Glutamatergic neuron (in vitro differentiated cells): ENCODE data around the gene GKAP1. TPM values are rescaled to one million over a fixed set of nuclear protein-coding genes. Genes with fewer than 3 reads are reported as not detected.

Experiments
- DNase-seq: peaks from one replicate; pipeline ENCODE4 v3.0.0; 2022
- H3K27ac Mint-ChIP-seq: one replicate; pipeline ENCODE4 v1.8.0; 2020; ENCODE audit warnings: mild to moderate bottlenecking, mixed read lengths, inconsistent platforms; ENCODE audit not compliant: unreplicated experiment
- H3K27me3 Mint-ChIP-seq: one replicate; pipeline ENCODE4 v1.8.0; 2020; ENCODE audit warnings: mild to moderate bottlenecking, moderate library complexity, mixed read lengths, inconsistent platforms; ENCODE audit not compliant: unreplicated experiment
- H3K36me3 Mint-ChIP-seq: one replicate; pipeline ENCODE4 v1.8.0; 2020; ENCODE audit warnings: mild to moderate bottlenecking, mixed read lengths, inconsistent platforms; ENCODE audit not compliant: unreplicated experiment
- H3K4me1 Mint-ChIP-seq: one replicate; pipeline ENCODE4 v1.8.0; 2020; ENCODE audit warnings: mild to moderate bottlenecking, low read depth, mixed read lengths, inconsistent platforms; ENCODE audit not compliant: unreplicated experiment
- H3K4me3 Mint-ChIP-seq: one replicate; pipeline ENCODE4 v1.8.0; 2020; ENCODE audit warnings: mild to moderate bottlenecking, mixed read lengths, inconsistent platforms; ENCODE audit not compliant: unreplicated experiment
- H3K9me3 Mint-ChIP-seq: one replicate; pipeline ENCODE4 v1.8.0; 2020; ENCODE audit warnings: mild to moderate bottlenecking, moderate library complexity, mixed read lengths, inconsistent platforms; ENCODE audit not compliant: unreplicated experiment
- total RNA-seq: library from RNA; stranded (reverse); fragmentation: NEBNext Ultra II Directional; extraction: Animal tissue kit (Norgen Biotek cat#: 25700); gene quantifications from one replicate; pipeline ENCODE4 v1.2.1, GENCODE V29; 2021; ENCODE audit not compliant: unreplicated experiment
- TF ChIP-seq, protein P1 (sequence below): fragments of 200-600 bp; sonication (generic); IDR thresholded peaks from one replicate; pipeline ENCODE4 v1.5.0; 2021; ENCODE audit not compliant: partially characterized antibody, unreplicated experiment

The GKAP1 gene
- total RNA-seq, 1 donor from 2014 or later, result 47.4 TPM

DNA sequence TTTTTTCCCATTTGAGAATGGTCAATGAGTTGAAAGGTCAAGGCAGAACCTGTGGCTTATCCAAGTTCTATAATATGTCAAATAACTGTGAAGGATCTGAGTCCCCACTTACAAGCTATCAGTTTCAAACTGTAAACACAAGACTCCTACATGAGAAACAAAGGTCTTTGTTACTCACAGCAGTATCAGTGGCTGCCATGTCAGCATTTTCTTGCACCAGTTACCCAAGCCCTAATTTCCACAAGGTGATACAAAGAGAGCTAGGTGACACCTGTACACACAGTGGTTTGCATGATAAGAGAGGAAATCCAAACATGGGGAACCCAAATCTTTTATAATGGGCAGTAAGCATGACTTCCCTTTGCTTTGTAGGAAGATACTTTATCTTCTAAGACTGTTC is 101.8 kb downstream of the GKAP1 start:
- no peak for DNase-seq
- Mint-ChIP-seq H3K27me3 (peaks cover 3% of the 10 kb centered on the region), H3K27ac (no peak overlapping the region), H3K36me3 (no peaks in the 10 kb centered on the region), H3K4me1 (no peaks in the 10 kb centered on the region), H3K9me3 (no peaks in the 10 kb centered on the region), H3K4me3 (no peak overlapping the region)
- TF ChIP-seq, protein P1, sequence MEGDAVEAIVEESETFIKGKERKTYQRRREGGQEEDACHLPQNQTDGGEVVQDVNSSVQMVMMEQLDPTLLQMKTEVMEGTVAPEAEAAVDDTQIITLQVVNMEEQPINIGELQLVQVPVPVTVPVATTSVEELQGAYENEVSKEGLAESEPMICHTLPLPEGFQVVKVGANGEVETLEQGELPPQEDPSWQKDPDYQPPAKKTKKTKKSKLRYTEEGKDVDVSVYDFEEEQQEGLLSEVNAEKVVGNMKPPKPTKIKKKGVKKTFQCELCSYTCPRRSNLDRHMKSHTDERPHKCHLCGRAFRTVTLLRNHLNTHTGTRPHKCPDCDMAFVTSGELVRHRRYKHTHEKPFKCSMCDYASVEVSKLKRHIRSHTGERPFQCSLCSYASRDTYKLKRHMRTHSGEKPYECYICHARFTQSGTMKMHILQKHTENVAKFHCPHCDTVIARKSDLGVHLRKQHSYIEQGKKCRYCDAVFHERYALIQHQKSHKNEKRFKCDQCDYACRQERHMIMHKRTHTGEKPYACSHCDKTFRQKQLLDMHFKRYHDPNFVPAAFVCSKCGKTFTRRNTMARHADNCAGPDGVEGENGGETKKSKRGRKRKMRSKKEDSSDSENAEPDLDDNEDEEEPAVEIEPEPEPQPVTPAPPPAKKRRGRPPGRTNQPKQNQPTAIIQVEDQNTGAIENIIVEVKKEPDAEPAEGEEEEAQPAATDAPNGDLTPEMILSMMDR, result no peak

GRCh38 chr9:83715221-83715620 is 102.3 kb downstream of the GKAP1 start:
- no peak overlapping the region for H3K27ac Mint-ChIP-seq
- H3K27me3 Mint-ChIP-seq, result peaks cover 3% of the 10 kb centered on the region
- no peak overlapping the region for H3K4me3 Mint-ChIP-seq
- H3K36me3 Mint-ChIP-seq, result no peaks in the 10 kb centered on the region
- no peak for DNase-seq
- TF ChIP-seq, protein P1, result no peak
- H3K4me1 Mint-ChIP-seq, result no peaks in the 10 kb centered on the region
- H3K9me3 Mint-ChIP-seq, result no peaks in the 10 kb centered on the region

GRCh38 chr9:83714329-83714728 is 103.2 kb downstream of the GKAP1 start:
- no peak overlapping the region for H3K27ac Mint-ChIP-seq
- H3K9me3 Mint-ChIP-seq, result no peaks in the 10 kb centered on the region
- peaks cover 3% of the 10 kb centered on the region for H3K27me3 Mint-ChIP-seq
- DNase-seq, result no peak
- TF ChIP-seq, protein P1, result peak; percentile 54
- H3K4me1 Mint-ChIP-seq, result peaks cover 2% of the 10 kb centered on the region
- no peak overlapping the region for H3K4me3 Mint-ChIP-seq
- no peaks in the 10 kb centered on the region for H3K36me3 Mint-ChIP-seq

GRCh38 chr9:83708515-83709158 is 108.9 kb downstream of the GKAP1 start:
- H3K27me3 Mint-ChIP-seq, result peaks cover 11% of the 10 kb centered on the region
- H3K36me3 Mint-ChIP-seq, result no peaks in the 10 kb centered on the region
- H3K27ac Mint-ChIP-seq, result peak overlapping the region; percentile 100
- peak; percentile 70 for DNase-seq
- H3K4me1 Mint-ChIP-seq, result peaks cover 10% of the 10 kb centered on the region
- peaks cover 16% of the 10 kb centered on the region for H3K9me3 Mint-ChIP-seq
- TF ChIP-seq, protein P1, result no peak
- peak overlapping the region; percentile 95 for H3K4me3 Mint-ChIP-seq

DNA sequence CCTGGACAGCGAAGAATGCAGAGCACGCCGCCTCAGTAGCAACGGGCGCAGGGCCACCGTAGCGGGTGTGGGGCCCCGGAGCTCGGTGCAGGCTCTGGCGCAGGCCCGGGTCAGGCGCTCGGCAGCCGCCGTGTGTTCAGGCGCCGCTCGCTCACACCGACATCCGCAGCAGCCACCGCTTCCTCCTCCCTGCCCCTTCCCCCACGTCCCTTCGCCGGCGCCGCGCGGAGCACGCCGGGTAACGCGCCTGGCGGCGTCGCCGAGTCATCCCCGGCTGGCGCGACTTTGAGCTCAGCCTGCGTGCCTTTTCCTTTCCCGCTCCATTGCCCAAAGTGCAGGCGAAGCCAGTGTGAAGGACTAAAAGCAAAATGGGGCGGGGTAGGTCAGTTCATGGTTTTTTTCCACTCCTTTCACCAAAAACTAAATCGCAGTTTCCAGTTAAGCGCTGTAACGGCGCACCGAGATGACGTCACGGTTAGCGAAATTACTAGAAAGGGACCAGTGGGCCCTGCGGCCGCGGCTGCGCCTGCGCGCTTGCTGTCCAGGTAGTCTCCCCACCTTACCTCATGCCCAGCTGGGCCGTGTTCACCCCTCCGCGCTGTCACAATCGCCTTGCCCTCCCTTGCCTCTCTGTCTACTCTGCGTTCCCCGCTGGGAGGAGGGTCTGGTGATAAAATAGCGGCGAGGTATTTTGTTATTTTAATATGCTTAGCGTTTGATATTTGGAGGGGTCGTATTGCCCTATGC is 109.6 kb downstream of the GKAP1 start, which contains the start of gene UBQLN1:
TSS of gene UBQLN1 (minus strand) at position 191 of the 747 bp plus-strand sequence. CDS start 279 bp downstream, outside the sequence.
- H3K4me3 Mint-ChIP-seq, result peak within 1 kb of the TSS; percentile 95
- peaks cover 8% of the 10 kb centered on the region for H3K27me3 Mint-ChIP-seq
- peak within 1 kb of the TSS; percentile 100 for H3K27ac Mint-ChIP-seq
- peaks cover 16% of the 10 kb centered on the region for H3K9me3 Mint-ChIP-seq
- DNase-seq, result peak; percentile 92
- H3K36me3 Mint-ChIP-seq, result no peaks in the 10 kb centered on the region
- TF ChIP-seq, protein P1, result no peak
- H3K4me1 Mint-ChIP-seq, result peaks cover 14% of the 10 kb centered on the region
